Stimulated activated CD8-positive, alpha-beta memory T cell treated with anti-CD3 and anti-CD28 coated beads, Interleukin-2, amount 100 ng/mL, for 48 hours (primary cell): ENCODE data around the gene NFYB.
"Not testable (repeated sequence)": the region's sequence is repeated elsewhere in the genome, so short reads cannot be mapped to it uniquely, and the experiment has no call there.

Experiments
- DNase-seq, 2 donors: peaks; one replicate each; pipeline ENCODE4 v3.0.0-alpha.2; 2020; ENCODE audit warnings: low read depth in 2 of 2

Gene NFYB

DNA sequence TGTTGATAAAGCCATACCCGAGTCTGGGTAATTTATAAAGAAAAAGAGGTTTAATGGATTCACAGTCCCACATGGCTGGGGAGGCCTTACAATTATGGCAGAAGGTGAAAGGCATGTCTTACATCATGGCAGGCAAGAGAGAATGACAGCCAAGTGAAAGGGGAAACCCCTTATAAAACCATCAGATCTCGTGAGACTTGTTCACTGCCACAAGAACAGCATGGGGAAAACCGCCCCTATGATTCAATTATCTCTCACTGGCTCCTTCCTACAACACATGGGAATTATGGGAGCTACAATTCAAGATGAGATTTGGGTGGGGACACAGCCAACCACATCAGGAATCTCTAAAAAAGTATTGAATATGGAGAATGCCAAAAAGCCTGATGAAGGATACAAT is 25.0 kb upstream of the NFYB start:
- DNase-seq: not testable (repeated sequence)

GRCh38 chr12:104155711-104156555 is 17.9 kb upstream of the NFYB start:
- DNase-seq: no peak

DNA sequence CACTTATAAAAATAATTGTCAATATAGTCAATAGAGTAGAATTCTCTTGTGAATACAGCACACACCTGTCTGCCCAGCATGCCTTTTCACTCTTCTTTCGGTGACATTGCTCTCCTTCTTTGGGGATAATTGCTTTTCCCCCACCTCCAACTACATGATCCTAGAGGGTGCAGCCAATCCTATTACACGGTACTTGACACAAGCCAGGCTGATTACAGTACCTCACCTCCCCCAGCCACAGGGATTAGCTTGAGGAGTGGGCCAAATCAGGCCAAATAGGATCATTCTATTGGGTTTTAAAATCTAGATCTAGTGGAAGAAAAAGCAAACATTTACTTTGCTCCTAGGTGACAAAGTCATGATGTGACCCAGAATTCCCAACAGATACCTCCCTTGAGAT is 16.8 kb upstream of the NFYB start:
- no peak for DNase-seq

GRCh38 chr12:104154286-104154685 is 16.3 kb upstream of the NFYB start:
- DNase-seq: no peak

- DNase-seq: no peak
These were observed 14.8 kb upstream of the NFYB start for GRCh38 chr12:104152685-104153241.

- no peak for DNase-seq
These were observed 12.4 kb upstream of the NFYB start for GRCh38 chr12:104150416-104150815.

GRCh38 chr12:104147346-104147745 is 9.3 kb upstream of the NFYB start:
- DNase-seq: no peak

DNA sequence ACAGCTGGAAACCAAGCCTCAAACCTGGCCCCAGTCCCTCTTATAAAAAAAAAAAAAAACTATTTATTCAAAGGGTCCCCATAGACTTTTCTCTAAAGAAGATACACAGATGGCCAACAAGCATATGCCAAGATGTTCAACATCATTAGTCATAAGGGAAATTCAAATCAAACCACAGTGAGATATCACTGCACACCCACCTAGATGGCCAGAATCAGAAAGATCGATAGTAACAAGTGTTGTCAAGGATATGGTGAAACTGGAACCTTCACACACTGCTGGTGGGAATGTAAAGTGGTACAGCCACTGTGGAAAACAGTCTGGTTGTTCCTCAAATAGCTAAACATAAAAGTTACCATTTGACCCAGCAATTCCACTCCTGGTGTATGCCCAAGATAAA is 5.9 kb upstream of the NFYB start:
- no peak for DNase-seq

DNA sequence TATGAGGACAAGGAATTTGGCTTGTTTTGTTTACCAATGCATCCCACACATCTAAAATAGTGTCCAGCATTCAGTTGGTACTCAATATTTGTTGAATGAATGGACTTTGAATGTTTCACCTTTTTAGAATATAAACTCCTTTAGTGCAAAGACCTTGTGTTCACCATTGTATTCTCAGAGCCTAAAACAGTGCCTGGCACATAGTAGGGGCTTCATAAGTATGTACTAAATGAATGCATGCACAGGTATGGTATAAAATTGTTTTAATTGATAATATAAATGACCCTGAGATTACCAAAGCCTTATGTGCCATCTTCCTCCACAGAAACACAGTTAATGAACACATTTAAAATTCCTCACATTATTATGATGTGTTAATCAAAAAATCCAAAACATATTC is 5.0 kb upstream of the NFYB start:
- no peak for DNase-seq

GRCh38 chr12:104142543-104142942 is 4.5 kb upstream of the NFYB start:
- DNase-seq: no peak

DNA sequence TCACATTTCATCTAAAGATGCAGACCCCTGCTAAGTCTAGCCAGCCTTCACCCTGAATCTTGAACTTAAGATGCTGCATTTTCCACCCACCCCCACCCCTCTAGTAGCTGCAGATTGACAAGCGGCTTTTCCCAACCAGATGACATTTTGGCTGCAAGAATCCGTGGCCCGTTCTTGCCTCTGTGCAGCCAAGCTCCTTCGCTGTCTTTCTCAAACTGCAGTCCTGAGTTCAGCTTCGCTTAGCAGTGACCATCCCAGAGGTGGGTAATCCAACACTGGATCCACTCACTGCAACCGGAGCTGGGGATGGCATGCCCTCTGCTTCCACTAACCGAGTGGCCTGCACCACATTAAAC is 765 bp upstream of the NFYB start:
- no peak for DNase-seq

- DNase-seq: peak; percentile 33 to 38
These were observed 759 bp downstream of the NFYB start for GRCh38 chr12:104137001-104137901.

GRCh38 chr12:104136577-104136976 is 1.4 kb downstream of the NFYB start:
- DNase-seq: no peak

DNA sequence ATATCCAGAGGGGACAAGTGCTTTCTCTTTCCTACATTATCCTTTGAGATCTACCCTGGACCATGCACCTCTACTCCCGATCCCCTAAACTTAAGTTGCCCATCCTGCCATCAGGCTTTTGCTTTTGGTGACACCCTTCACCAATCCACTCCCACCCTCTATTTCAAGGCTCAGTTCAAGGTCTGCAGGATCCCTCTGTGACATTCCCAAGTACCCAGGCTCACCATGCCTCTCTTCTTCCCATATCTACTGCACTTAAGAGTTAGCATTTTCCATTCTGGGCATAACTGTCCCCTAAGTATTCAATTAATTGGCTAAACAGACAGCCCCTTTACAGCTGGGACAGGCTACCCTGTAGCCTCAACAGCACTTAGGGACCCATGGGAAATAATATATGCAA is 3.1 kb downstream of the NFYB start:
- DNase-seq: no peak

- no peak for DNase-seq
These were observed 4.1 kb downstream of the NFYB start for GRCh38 chr12:104133866-104134265.

- DNase-seq: no peak
These were observed 4.7 kb downstream of the NFYB start for GRCh38 chr12:104133321-104133720.

DNA sequence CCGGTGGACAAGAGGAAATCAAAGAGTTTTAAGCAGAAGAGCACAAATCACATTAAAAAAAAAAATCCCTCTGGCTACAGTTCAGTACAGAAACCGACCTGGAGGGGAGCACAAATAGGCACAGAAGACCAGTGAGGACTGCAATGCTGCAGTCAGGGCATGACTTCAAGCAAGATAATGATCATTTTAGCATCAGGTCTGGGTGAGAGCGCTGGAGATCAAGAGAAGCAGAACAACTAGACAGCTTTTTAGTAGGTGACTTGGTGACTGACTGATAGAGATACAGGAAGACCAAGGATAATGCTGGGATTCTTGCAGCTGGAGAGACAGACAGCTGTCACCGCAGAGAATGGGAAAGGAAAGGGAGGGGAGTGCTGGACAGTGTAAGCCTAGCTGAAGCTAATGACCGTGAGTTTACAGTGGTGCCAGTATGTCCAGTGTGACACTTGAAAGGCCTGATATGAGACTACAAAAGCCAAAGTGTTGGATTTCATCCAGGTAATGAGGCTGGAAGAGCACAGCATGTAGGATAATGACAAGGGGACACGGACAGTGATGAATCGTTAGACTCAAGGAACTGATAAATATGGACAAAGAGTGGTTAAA is 5.6 kb downstream of the NFYB start:
- no peak for DNase-seq

- DNase-seq: no peak
These were observed 6.4 kb downstream of the NFYB start for GRCh38 chr12:104131609-104132008.

GRCh38 chr12:104130760-104131159 is 7.2 kb downstream of the NFYB start:
- DNase-seq: no peak

- no peak for DNase-seq
These were observed 11.5 kb downstream of the NFYB start for GRCh38 chr12:104126548-104126947.

- DNase-seq: no peak
These were observed 15.7 kb downstream of the NFYB start for GRCh38 chr12:104122298-104122697.

DNA sequence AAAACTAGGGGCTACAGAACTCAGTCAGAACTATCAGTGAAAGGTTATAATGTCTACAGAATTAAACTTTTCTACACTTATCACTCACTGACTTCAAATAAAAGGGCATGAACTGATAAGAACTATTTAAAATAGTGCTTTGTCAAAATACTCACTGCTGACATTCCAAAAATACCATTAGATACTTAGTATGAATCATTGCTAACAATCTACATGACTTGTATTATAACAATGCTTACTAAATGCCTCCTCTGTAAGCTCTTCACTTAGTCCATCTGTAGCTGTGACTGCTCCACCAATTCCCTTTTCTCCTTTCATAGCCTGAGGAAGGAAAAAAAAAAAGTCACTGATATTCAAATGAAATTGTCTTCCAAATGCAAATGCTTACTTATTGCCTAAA is 17.0 kb downstream of the NFYB start:
- DNase-seq: no peak
